IMR-90 (cell line): ENCODE results near the gene ASB13. TPM values are rescaled to one million over a fixed set of nuclear protein-coding genes. Genes with fewer than 3 reads are reported as not detected.

Experiments
- ATAC-seq: fragments of 200-7000 bp; cut with Tn5 transposase; 2 replicates; pipeline ENCODE4 v1.9.1; 2020; ENCODE audit warnings: low read depth, mild to moderate bottlenecking, moderate library complexity
- BruUV-seq: library from RNA; stranded (reverse); fragments of 400-500 nt; replicated peaks from 2 replicates; lab custom pipeline; 2021; lab: Mats Ljungman, UMichigan
- CTCF ChIA-PET: fragments of 300-600 bp; formaldehyde crosslinking; extraction: SDS; loops from one replicate; lab custom pipeline; 2021; ENCODE audit warnings: antibody characterized with exemption; lab: Yijun Ruan, JAX
- POLR2A ChIA-PET: fragments of 300-600 bp; sonication (Branson Sonifier 250); formaldehyde crosslinking; loops from one replicate; lab custom pipeline; 2022; ENCODE audit warnings: antibody characterized with exemption; ENCODE audit not compliant: unreplicated experiment; lab: Charles Lee
- DNase-seq: peaks from one replicate; pipeline ENCODE4 v3.0.0; 2013
- H2AFZ ChIP-seq: replicated peaks from 2 replicates; pipeline ENCODE3; 2013; ENCODE audit warnings: low read length, mild to moderate bottlenecking; ENCODE audit not compliant: poor library complexity
- H2AK5ac ChIP-seq: 2 replicates; pipeline ENCODE4 v1.6.1; 2013; ENCODE audit warnings: low read depth, low read length, inconsistent platforms
- H2AK9ac ChIP-seq: replicated peaks from 2 replicates; pipeline ENCODE3; 2013; ENCODE audit warnings: mild to moderate bottlenecking, low read depth, low read length, moderate library complexity; ENCODE audit not compliant: poor library complexity
- H2BK120ac ChIP-seq: 2 replicates; pipeline ENCODE4 v1.6.1; 2013; ENCODE audit warnings: low read depth, low read length, inconsistent platforms
- H2BK15ac ChIP-seq: 3 replicates; pipeline ENCODE4 v1.6.1; 2013; ENCODE audit warnings: low read depth, low read length, inconsistent platforms
- H2BK20ac ChIP-seq: 2 replicates; pipeline ENCODE4 v1.6.1; 2013; ENCODE audit warnings: low read depth, mild to moderate bottlenecking, inconsistent platforms, low read length, moderate library complexity
- H2BK5ac ChIP-seq: 2 replicates; pipeline ENCODE4 v1.6.1; 2013; ENCODE audit warnings: mild to moderate bottlenecking, low read depth, low read length, inconsistent platforms; ENCODE audit not compliant: poor library complexity, severe bottlenecking
- H3K14ac ChIP-seq: replicated peaks from 2 replicates; pipeline ENCODE4 v1.6.1; 2013; ENCODE audit warnings: low read depth, low read length, inconsistent platforms
- H3K18ac ChIP-seq: 2 replicates; pipeline ENCODE4 v1.6.1; 2013; ENCODE audit warnings: low read depth, low read length, control low read depth
- H3K23ac ChIP-seq: 2 replicates; pipeline ENCODE4 v1.6.1; 2013; ENCODE audit warnings: low read depth, low read length, inconsistent platforms
- H3K27ac ChIP-seq: 2 replicates; pipeline ENCODE4 v1.5.1; 2013; ENCODE audit warnings: mild to moderate bottlenecking, control low read depth, low read length; ENCODE audit not compliant: insufficient read depth
- H3K27me3 ChIP-seq: 2 replicates; pipeline ENCODE4 v1.6.1; 2013; ENCODE audit warnings: low read length; ENCODE audit not compliant: control insufficient read depth, insufficient read depth
- H3K36me3 ChIP-seq: 2 replicates; pipeline ENCODE4 v1.6.1; 2013; ENCODE audit warnings: low read length, mixed read lengths; ENCODE audit not compliant: control insufficient read depth, insufficient read depth
- H3K4ac ChIP-seq: 2 replicates; pipeline ENCODE4 v1.6.1; 2013; ENCODE audit warnings: low read depth, low read length, inconsistent platforms
- H3K4me1 ChIP-seq: 2 replicates; pipeline ENCODE4 v1.6.1; 2013; ENCODE audit warnings: low read length, mixed read lengths; ENCODE audit not compliant: control insufficient read depth, insufficient read depth
- H3K4me2 ChIP-seq: 2 replicates; pipeline ENCODE4 v1.6.1; 2013; ENCODE audit warnings: low read depth, mild to moderate bottlenecking, control low read depth, low read length, moderate library complexity
- H3K4me3 ChIP-seq: 2 replicates; pipeline ENCODE4 v1.5.1; 2013; ENCODE audit warnings: low read depth, mild to moderate bottlenecking, control low read depth, low read length, moderate library complexity; ENCODE audit not compliant: insufficient read depth
- H3K56ac ChIP-seq: 2 replicates; pipeline ENCODE4 v1.6.1; 2013; ENCODE audit warnings: low read length, inconsistent platforms; ENCODE audit not compliant: insufficient read depth; ENCODE audit errors: extremely low read depth
- H3K79me1 ChIP-seq, 2 experiments: 2 replicates each; pipeline ENCODE4 v1.6.1; 2013; ENCODE audit warnings: low read length in 2 of 2, inconsistent platforms in 1 of 2, low read depth in 1 of 2
- H3K9ac ChIP-seq: 2 replicates; pipeline ENCODE4 v1.6.1; 2013; ENCODE audit warnings: low read depth, low read length, control low read depth
- H3K9me1 ChIP-seq: 2 replicates; pipeline ENCODE4 v1.6.1; 2013; ENCODE audit warnings: low read length, inconsistent platforms; ENCODE audit not compliant: insufficient read depth
- H3K9me3 ChIP-seq: 2 replicates; pipeline ENCODE4 v1.6.1; 2013; ENCODE audit warnings: low read length; ENCODE audit not compliant: control insufficient read depth, insufficient read depth
- H4K20me1 ChIP-seq: 2 replicates; pipeline ENCODE4 v1.6.1; 2013; ENCODE audit warnings: low read length, inconsistent platforms; ENCODE audit not compliant: insufficient read depth
- H4K5ac ChIP-seq: 2 replicates; pipeline ENCODE4 v1.6.1; 2013; ENCODE audit warnings: mild to moderate bottlenecking, low read depth, low read length, control low read depth
- H4K8ac ChIP-seq, 2 experiments: 2 replicates each; pipeline ENCODE4 v1.6.1; 2013; ENCODE audit warnings: low read depth in 2 of 2, low read length in 2 of 2, control low read depth in 1 of 2, inconsistent platforms in 1 of 2
- H4K91ac ChIP-seq: 2 replicates; pipeline ENCODE4 v1.6.1; 2013; ENCODE audit warnings: low read depth, low read length, inconsistent platforms; ENCODE audit not compliant: insufficient read depth
- BHLHE40 ChIP-seq: fragments of 150-350 bp; IDR thresholded peaks from 2 replicates; pipeline ENCODE4 v1.6.1; 2016; ENCODE audit warnings: mild to moderate bottlenecking, low read depth, low read length
- CEBPB ChIP-seq: IDR thresholded peaks from 2 replicates; pipeline ENCODE4 v1.6.1; 2012; ENCODE audit warnings: low read depth, low read length, improper control_type of control experiment
- CHD1 ChIP-seq: IDR thresholded peaks from 2 replicates; pipeline ENCODE4 v1.6.1; 2012; ENCODE audit warnings: low read depth, low read length, improper control_type of control experiment
- CTCF ChIP-seq: conservative IDR thresholded peaks from 2 replicates; pipeline ENCODE4 v1.5.1; 2012; ENCODE audit warnings: mild to moderate bottlenecking, low read depth, low read length, improper control_type of control experiment
- FOS ChIP-seq: fragments of 150-350 bp; IDR thresholded peaks from 2 replicates; pipeline ENCODE4 v1.6.1; 2016; ENCODE audit warnings: low read depth, low read length
- MAFK ChIP-seq: IDR thresholded peaks from 2 replicates; pipeline ENCODE4 v1.6.1; 2012; ENCODE audit warnings: low read depth, low read length, improper control_type of control experiment
- MAZ ChIP-seq: IDR thresholded peaks from 2 replicates; pipeline ENCODE4 v1.6.1; 2012; ENCODE audit warnings: low read depth, mild to moderate bottlenecking, low read length, improper control_type of control experiment, moderate library complexity, borderline replicate concordance
- MXI1 ChIP-seq: IDR thresholded peaks from 2 replicates; pipeline ENCODE4 v1.6.1; 2012; ENCODE audit warnings: low read depth, mild to moderate bottlenecking, low read length, moderate library complexity, borderline replicate concordance
- NFE2L2 ChIP-seq: fragments of 150-350 bp; IDR thresholded peaks from 2 replicates; pipeline ENCODE4 v1.6.1; 2016; ENCODE audit warnings: low read depth, mild to moderate bottlenecking, low read length
- POLR2A ChIP-seq: IDR thresholded peaks from 2 replicates; pipeline ENCODE4 v1.6.1; 2012; ENCODE audit warnings: mild to moderate bottlenecking, low read depth, low read length
- RAD21 ChIP-seq: IDR thresholded peaks from 2 replicates; pipeline ENCODE4 v1.6.1; 2012; ENCODE audit warnings: low read length, improper control_type of control experiment
- RCOR1 ChIP-seq: IDR thresholded peaks from 2 replicates; pipeline ENCODE4 v1.6.1; 2012; ENCODE audit warnings: mild to moderate bottlenecking, low read length, improper control_type of control experiment; ENCODE audit not compliant: insufficient replicate concordance
- RFX5 ChIP-seq: IDR thresholded peaks from 2 replicates; pipeline ENCODE4 v1.8.0; 2012; ENCODE audit warnings: low read depth, mild to moderate bottlenecking, low read length, moderate library complexity
- SMC3 ChIP-seq: fragments of 150-350 bp; IDR thresholded peaks from 2 replicates; pipeline ENCODE4 v1.6.1; 2016; ENCODE audit warnings: low read depth, mild to moderate bottlenecking, antibody characterized with exemption, low read length, moderate library complexity
- USF2 ChIP-seq: fragments of 150-350 bp; IDR thresholded peaks from 2 replicates; pipeline ENCODE4 v1.6.1; 2017; ENCODE audit warnings: mild to moderate bottlenecking, antibody characterized with exemption, low read length, low read depth
- WGBS, 2 experiments: methylation state at CpG; one replicate each; pipeline versions ENCODE4 v1.1.5 to v1.1.7; 2013; ENCODE audit warnings: missing lambda C conversion rate in 2 of 2; ENCODE audit not compliant: insufficient read length in 1 of 2; ENCODE audit errors: extremely low coverage in 2 of 2; 5-methylcytosine and 5-hydroxymethylcytosine counted together
- dilution Hi-C: fragments of 300-500 bp; cut with HindIII; formaldehyde crosslinking; loops from one replicate; pipeline ENCODE4 v1.14.3; 2018; ENCODE audit warnings: low sequenced_read_pairs; ENCODE audit not compliant: unreplicated experiment
- in situ Hi-C: fragments of 300-500 bp; cut with MboI; formaldehyde crosslinking; loops from 3 replicates; pipeline ENCODE4 v1.14.3; 2019; ENCODE audit warnings: low sequenced_read_pairs, inconsistent platforms, mixed read lengths
- intact Hi-C: fragments of 100-400 bp; cut with micrococcal nuclease; formaldehyde crosslinking; loops from 2 replicates; pipeline ENCODE4 v1.10.0; 2022
- polyA plus RNA-seq, 3 experiments: library from polyadenylated mRNA; depleted of rRNA; stranded (reverse); fragments of >200 nt; gene quantifications; 2 replicates each; pipeline ENCODE4 v1.2.3, GENCODE V29; 2012; ENCODE audit warnings: low replicate concordance in 1 of 3
- total RNA-seq: library from RNA; depleted of rRNA; stranded (reverse); fragments of >200 nt; gene quantifications from 2 replicates; pipeline ENCODE4 v1.2.3, GENCODE V29; 2012
- TF ChIP-seq, protein P1 (sequence below): fragments of 150-350 bp; IDR thresholded peaks from 2 replicates; pipeline ENCODE4 v1.6.1; 2016; ENCODE audit warnings: low read depth, mild to moderate bottlenecking, low read length, moderate library complexity, borderline replicate concordance

Gene ASB13
- total and polyA plus RNA-seq, 2 of the 4 experiments (the other 2 are of a cell fraction) = 4.6 to 6.3 TPM

DNA sequence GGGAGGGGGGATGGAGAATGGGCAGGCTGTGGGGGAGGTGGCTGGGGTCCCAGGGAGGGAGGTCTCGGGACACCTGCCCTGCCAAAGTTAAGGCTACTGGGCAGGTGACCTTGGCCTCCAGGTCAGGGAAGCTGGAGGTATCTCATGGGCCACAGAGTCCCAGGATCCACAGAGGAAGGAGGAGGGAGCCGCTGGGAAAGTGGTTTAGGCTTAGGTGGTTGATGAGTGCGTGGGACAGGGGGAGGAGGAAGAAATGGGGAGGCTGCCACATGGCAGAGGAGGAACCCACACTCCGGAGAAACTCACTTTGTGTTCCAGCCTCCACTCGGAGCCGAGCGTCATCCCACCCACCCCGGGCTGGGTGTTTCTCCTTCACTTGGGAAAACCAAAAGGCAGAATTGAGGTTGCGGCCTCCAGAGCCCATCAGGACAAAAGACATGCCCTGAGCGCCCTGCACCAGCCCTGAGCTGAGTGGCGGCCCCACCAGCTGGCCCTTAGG, 46.1 kb downstream of the ASB13 start:
- dilution Hi-C loops (no loop called here), intact Hi-C loops (loop anchor here (5.0 to 10.0 kb wide), 4 partner anchors 73 to 803 kb away; no protein-coding TSS in a partner anchor), in situ Hi-C loops (loop anchor here (5.0 to 25.0 kb wide), 2 partner anchors 178 to 783 kb away; partner anchors contain the start of gene AKR1E2)
- Histone ChIP-seq H2BK15ac (no peak overlapping the region), H3K4me3 (no peak overlapping the region), H3K23ac (no peak overlapping the region), H3K56ac (no peak overlapping the region), H2AFZ (no peak overlapping the region), H3K4me2 (no peak overlapping the region), H3K9me3 (no peaks in the 10 kb centered on the region), H2BK120ac (no peak overlapping the region), H2BK20ac (no peak overlapping the region), H3K36me3 (no peaks in the 10 kb centered on the region), H3K27me3 (no peaks in the 10 kb centered on the region), H3K9ac (no peak overlapping the region), H3K79me1 (no peaks in the 10 kb centered on the region), H3K4me1 (peaks cover 2% of the 10 kb centered on the region), H3K27ac (no peak overlapping the region), H3K4ac (no peak overlapping the region), H4K91ac (no peak overlapping the region), H2BK5ac (no peak overlapping the region), H4K8ac (no peak overlapping the region), H2AK9ac (peak overlapping the region; percentile 45), H4K20me1 (no peaks in the 10 kb centered on the region), H2AK5ac (no peak overlapping the region), H3K18ac (no peak overlapping the region), H4K5ac (no peak overlapping the region), H3K9me1 (0 out of 2 replicates have a peak, but pooled peaks cover 3% of the 10 kb centered on the region), H3K14ac (no peak overlapping the region)
- WGBS, 2 experiments = 87% methylated on average over 6 of the region's 11 CpGs; no CpG with 5 or more reads in 1 of the 2 experiments
- ChIA-PET POLR2A (no interaction called here), CTCF (no interaction called here)
- BruUV-seq = no TSS peak
- TF ChIP-seq CTCF (no peak), NFE2L2 (no peak), MAZ (no peak), RCOR1 (no peak), RFX5 (no peak), POLR2A (no peak), CEBPB (no peak), MAFK (no peak), BHLHE40 (no peak), MXI1 (no peak), CHD1 (no peak), RAD21 (no peak), FOS (no peak), USF2 (no peak), SMC3 (no peak)
- TF ChIP-seq, protein P1, sequence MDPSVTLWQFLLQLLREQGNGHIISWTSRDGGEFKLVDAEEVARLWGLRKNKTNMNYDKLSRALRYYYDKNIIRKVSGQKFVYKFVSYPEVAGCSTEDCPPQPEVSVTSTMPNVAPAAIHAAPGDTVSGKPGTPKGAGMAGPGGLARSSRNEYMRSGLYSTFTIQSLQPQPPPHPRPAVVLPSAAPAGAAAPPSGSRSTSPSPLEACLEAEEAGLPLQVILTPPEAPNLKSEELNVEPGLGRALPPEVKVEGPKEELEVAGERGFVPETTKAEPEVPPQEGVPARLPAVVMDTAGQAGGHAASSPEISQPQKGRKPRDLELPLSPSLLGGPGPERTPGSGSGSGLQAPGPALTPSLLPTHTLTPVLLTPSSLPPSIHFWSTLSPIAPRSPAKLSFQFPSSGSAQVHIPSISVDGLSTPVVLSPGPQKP = no peak
- ATAC-seq (no peak), DNase-seq (no peak)
